OCI-LY3 (cell line): Measurements from ENCODE around the gene ZNF654.

Experiments
- H2AFZ ChIP-seq: fragments of 200-600, 300-600 bp; shearing (Covaris generic); 2 replicates; pipeline ENCODE4 v1.6.0; 2014; ENCODE audit warnings: antibody characterized with exemption, low read depth, low read length
- H3K27ac ChIP-seq: fragments of 200-600, 300-600 bp; sonication (generic); 2 replicates; pipeline ENCODE4 v1.5.1; 2014; ENCODE audit warnings: mild to moderate bottlenecking, low read length, moderate library complexity, mixed read lengths
- H3K27me3 ChIP-seq: fragments of 200-600, 300-600 bp; sonication (generic); 2 replicates; pipeline ENCODE4 v1.6.1; 2014; ENCODE audit warnings: low read depth, low read length, mixed read lengths
- H3K36me3 ChIP-seq: fragments of 200-600, 300-600 bp; sonication (generic); replicated peaks from 2 replicates; pipeline ENCODE3; 2014; ENCODE audit warnings: low read depth, low read length, mixed read lengths
- H3K4me1 ChIP-seq: fragments of 300-600, 200-600 bp; sonication (generic); 2 replicates; pipeline ENCODE4 v1.6.1; 2014; ENCODE audit warnings: low read length, mixed read lengths
- H3K4me2 ChIP-seq: fragments of 200-600, 300-600 bp; sonication (generic); 2 replicates; pipeline ENCODE4 v1.6.1; 2014; ENCODE audit warnings: low read length, mixed read lengths
- H3K4me3 ChIP-seq: fragments of 300-600, 200-600 bp; sonication (generic); 2 replicates; pipeline ENCODE4 v1.5.1; 2014; ENCODE audit warnings: antibody characterized with exemption, mild to moderate bottlenecking, low read length, moderate library complexity
- H3K79me2 ChIP-seq: fragments of 300-600, 200-600 bp; shearing (Covaris generic); 2 replicates; pipeline ENCODE4 v1.6.1; 2014; ENCODE audit warnings: mild to moderate bottlenecking, low read length, mixed read lengths
- H3K9ac ChIP-seq: fragments of 300-600, 200-600 bp; shearing (Covaris generic); 2 replicates; pipeline ENCODE4 v1.6.0; 2014; ENCODE audit warnings: mild to moderate bottlenecking, low read length, moderate library complexity
- H3K9me3 ChIP-seq: fragments of 200-600, 300-600 bp; shearing (Covaris generic); 2 replicates; pipeline ENCODE4 v1.6.1; 2014; ENCODE audit warnings: low read length, mixed read lengths; ENCODE audit not compliant: insufficient read depth
- H4K20me1 ChIP-seq: fragments of 200-600, 300-600 bp; sonication (generic); 2 replicates; pipeline ENCODE4 v1.6.1; 2016; ENCODE audit warnings: low read length, mixed read lengths; ENCODE audit not compliant: insufficient read depth
- EZH2phosphoT487 ChIP-seq: fragments of 200-600 bp; shearing (Covaris generic); IDR thresholded peaks from 2 replicates; pipeline ENCODE4 v1.6.1; 2018; ENCODE audit warnings: antibody characterized with exemption, mixed run types, low read depth
- TF ChIP-seq, protein P1 (sequence below): fragments of 200-600, 300-600 bp; sonication (generic); IDR thresholded peaks from 2 replicates; pipeline ENCODE4 v1.5.1; 2014; ENCODE audit warnings: antibody characterized with exemption, low read length, low read depth

Gene ZNF654

GRCh38 chr3:88131695-88132094 is 72.6 kb downstream of the ZNF654 start:
- no peak overlapping the region for H3K27ac ChIP-seq
- no peaks in the 10 kb centered on the region; the same call in 1 of the 2 replicates for H4K20me1 ChIP-seq
- H3K9me3 ChIP-seq = no peaks in the 10 kb centered on the region
- no peak overlapping the region for H3K4me3 ChIP-seq
- peaks cover 7% of the 10 kb centered on the region; the same call in 1 of the 2 replicates for H3K79me2 ChIP-seq
- peaks cover 28% of the 10 kb centered on the region for H3K36me3 ChIP-seq
- TF ChIP-seq EZH2phosphoT487 = no peak
- TF ChIP-seq, protein P1, sequence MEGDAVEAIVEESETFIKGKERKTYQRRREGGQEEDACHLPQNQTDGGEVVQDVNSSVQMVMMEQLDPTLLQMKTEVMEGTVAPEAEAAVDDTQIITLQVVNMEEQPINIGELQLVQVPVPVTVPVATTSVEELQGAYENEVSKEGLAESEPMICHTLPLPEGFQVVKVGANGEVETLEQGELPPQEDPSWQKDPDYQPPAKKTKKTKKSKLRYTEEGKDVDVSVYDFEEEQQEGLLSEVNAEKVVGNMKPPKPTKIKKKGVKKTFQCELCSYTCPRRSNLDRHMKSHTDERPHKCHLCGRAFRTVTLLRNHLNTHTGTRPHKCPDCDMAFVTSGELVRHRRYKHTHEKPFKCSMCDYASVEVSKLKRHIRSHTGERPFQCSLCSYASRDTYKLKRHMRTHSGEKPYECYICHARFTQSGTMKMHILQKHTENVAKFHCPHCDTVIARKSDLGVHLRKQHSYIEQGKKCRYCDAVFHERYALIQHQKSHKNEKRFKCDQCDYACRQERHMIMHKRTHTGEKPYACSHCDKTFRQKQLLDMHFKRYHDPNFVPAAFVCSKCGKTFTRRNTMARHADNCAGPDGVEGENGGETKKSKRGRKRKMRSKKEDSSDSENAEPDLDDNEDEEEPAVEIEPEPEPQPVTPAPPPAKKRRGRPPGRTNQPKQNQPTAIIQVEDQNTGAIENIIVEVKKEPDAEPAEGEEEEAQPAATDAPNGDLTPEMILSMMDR = no peak
- H3K9ac ChIP-seq = no peak overlapping the region
- H3K4me2 ChIP-seq = no peak overlapping the region
- H3K4me1 ChIP-seq = no peaks in the 10 kb centered on the region
- no peak overlapping the region for H2AFZ ChIP-seq
- no peaks in the 10 kb centered on the region for H3K27me3 ChIP-seq

DNA sequence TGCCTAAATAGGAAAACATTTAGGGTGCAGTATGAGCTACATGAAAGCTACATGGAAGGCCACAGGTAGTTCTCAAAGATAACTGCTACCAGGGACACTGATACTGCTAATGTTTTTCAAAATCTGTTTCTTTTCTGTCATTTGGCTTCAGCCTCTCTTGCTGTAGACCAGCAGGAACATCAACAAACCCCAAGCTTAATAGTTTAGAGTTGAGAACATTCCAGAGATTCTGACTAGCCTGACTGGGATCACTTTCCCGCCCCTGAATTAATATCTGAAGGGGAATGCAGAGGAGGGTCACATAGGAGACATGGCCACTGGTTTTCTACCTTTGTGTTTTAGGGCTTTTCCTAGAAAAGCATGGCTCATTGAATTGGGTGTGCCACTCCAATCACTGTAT is 73.8 kb downstream of the ZNF654 start:
- no peaks in the 10 kb centered on the region for H3K4me1 ChIP-seq
- H2AFZ ChIP-seq = no peak overlapping the region
- no peaks in the 10 kb centered on the region; the same call in 1 of the 2 replicates for H4K20me1 ChIP-seq
- H3K9me3 ChIP-seq = no peaks in the 10 kb centered on the region
- H3K4me3 ChIP-seq = no peak overlapping the region
- TF ChIP-seq, protein P1 = no peak
- TF ChIP-seq EZH2phosphoT487 = no peak
- H3K4me2 ChIP-seq = no peak overlapping the region
- peaks cover 35% of the 10 kb centered on the region for H3K36me3 ChIP-seq
- no peaks in the 10 kb centered on the region for H3K27me3 ChIP-seq
- H3K27ac ChIP-seq = no peak overlapping the region
- no peaks in the 10 kb centered on the region for H3K79me2 ChIP-seq
- H3K9ac ChIP-seq = no peak overlapping the region

DNA sequence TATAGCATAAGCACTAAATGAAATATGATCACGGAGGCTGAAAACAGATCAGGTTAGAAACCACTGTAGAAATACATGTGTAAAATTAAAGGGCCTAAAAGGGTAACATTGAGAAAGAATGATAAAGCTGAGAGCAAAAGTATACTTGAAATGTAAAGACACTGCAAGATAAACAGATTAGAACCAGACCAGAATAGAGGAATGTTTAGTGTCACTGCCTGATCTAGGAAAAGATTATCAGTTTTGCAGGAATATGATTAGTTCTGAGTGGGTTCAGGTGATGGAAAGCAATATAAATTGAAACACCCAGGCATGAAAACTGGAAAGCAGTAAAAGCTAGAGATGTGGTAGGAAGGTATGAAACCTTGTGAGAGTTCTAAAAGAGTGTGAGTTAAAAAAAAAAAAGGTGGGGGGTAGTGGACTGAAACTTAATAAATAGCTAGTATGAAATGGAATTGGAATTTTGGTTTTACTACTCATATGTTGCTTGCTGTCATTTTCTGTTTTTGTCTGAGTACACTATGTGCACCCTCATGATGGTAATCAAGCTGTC is 74.7 kb downstream of the ZNF654 start:
- Histone ChIP-seq H3K36me3 (peaks cover 34% of the 10 kb centered on the region), H3K4me3 (no peak overlapping the region), H3K27ac (no peak overlapping the region), H3K4me1 (no peaks in the 10 kb centered on the region), H3K9me3 (no peaks in the 10 kb centered on the region), H3K27me3 (no peaks in the 10 kb centered on the region), H4K20me1 (no peaks in the 10 kb centered on the region; the same call in 1 of the 2 replicates), H3K9ac (no peak overlapping the region), H2AFZ (no peak overlapping the region), H3K79me2 (no peaks in the 10 kb centered on the region), H3K4me2 (no peak overlapping the region)
- TF ChIP-seq, protein P1 = no peak
- TF ChIP-seq EZH2phosphoT487 = no peak

- no peak overlapping the region for H3K9ac ChIP-seq
- peaks cover 16% of the 10 kb centered on the region for H3K79me2 ChIP-seq
- H3K4me2 ChIP-seq = no peak overlapping the region
- H3K9me3 ChIP-seq = no peaks in the 10 kb centered on the region
- peaks cover 15% of the 10 kb centered on the region for H4K20me1 ChIP-seq
- no peak overlapping the region for H3K27ac ChIP-seq
- no peak overlapping the region for H2AFZ ChIP-seq
- H3K4me1 ChIP-seq = peaks cover 14% of the 10 kb centered on the region
- TF ChIP-seq, protein P1 = no peak
- no peak for TF ChIP-seq EZH2phosphoT487
- no peak overlapping the region for H3K4me3 ChIP-seq
- no peaks in the 10 kb centered on the region for H3K27me3 ChIP-seq
- H3K36me3 ChIP-seq = peaks cover 55% of the 10 kb centered on the region
Measured at GRCh38 chr3:88137836-88138235, 78.8 kb downstream of the ZNF654 start.
